Measurements from ENCODE around the gene LHX2. TPM values are rescaled to one million over a fixed set of nuclear protein-coding genes. Genes with fewer than 3 reads are reported as not detected.

LHX2 gene
- polyA plus RNA-seq, 6 donors from 2014 or later, result 0.27 TPM; not detected in 5

DNA sequence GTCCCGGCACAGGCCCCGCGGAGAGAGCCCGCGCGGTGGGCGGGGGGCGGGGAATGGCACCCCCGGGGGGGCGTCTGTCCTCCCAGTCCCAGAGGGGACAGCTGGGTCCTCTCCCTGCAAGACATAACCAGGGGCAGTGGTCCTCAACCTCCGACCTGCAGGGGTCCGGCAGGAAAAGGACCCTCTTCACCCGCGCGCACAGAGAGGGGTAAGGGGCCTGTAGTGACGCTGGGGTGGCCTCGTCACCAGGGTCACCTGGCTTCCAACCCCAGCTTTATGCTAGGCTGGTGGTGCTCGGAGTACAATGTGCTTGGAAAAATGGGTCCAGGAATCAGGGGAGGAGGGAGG is 34.2 kb downstream of the LHX2 start:
- no peak overlapping the region for H3K27ac Mint-ChIP-seq
- H3K4me1 Mint-ChIP-seq, result peaks cover 5 to 14% (median 10%) of the 10 kb centered on the region in 3 donors
- H3K36me3 Mint-ChIP-seq, result no peaks in the 10 kb centered on the region
- peaks cover 64 to 88% (median 69%) of the 10 kb centered on the region in 3 donors for H3K27me3 Mint-ChIP-seq
- DNase-seq (no peak), ATAC-seq (ENCODE audit: low read depth in 2 of 2) (no peak)
- no peak overlapping the region for H3K4me3 Mint-ChIP-seq
- peaks cover 0 to 2% (median 0%) of the 10 kb centered on the region in 7 donors for H3K9me3 Mint-ChIP-seq

- ATAC-seq (ENCODE audit: low read depth in 2 of 2), result no peak
- peaks cover 68 to 91% (median 72%) of the 10 kb centered on the region in 3 donors for H3K27me3 Mint-ChIP-seq
- no peaks in the 10 kb centered on the region for H3K36me3 Mint-ChIP-seq
- H3K9me3 Mint-ChIP-seq, result peaks cover 0 to 2% (median 0%) of the 10 kb centered on the region in 7 donors
- peaks cover 5 to 14% (median 10%) of the 10 kb centered on the region in 3 donors for H3K4me1 Mint-ChIP-seq
- peak overlapping the region in 1 of 8 donors; percentile 36 for H3K4me3 Mint-ChIP-seq
- no peak for DNase-seq
- no peak overlapping the region for H3K27ac Mint-ChIP-seq
Measured at GRCh38 chr9:124046189-124046588, 34.6 kb downstream of the LHX2 start.

DNA sequence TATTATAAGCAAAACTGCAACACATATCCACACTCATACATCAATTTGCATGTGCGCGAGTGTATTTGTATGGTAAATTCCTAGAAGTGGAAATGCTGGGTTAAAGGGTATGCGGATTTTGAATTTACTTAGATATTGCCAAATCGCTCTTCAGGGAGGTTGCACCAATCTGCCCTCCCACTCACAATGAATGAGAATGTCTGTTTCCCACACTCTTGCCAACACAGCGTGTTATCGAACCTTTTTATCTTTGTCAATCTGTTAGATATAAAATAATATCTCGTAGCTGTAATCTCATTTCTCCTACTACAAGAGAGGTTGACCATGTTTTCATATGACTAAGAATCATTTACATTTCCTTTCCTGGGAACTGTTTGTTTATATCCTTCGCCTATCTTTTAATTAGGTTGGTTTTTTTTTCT is 35.7 kb downstream of the LHX2 start:
- H3K27ac Mint-ChIP-seq, result no peak overlapping the region
- peaks cover 0 to 5% (median 3%) of the 10 kb centered on the region in 3 donors for H3K4me1 Mint-ChIP-seq
- no peak for ATAC-seq (ENCODE audit: low read depth in 2 of 2)
- H3K4me3 Mint-ChIP-seq, result no peak overlapping the region
- H3K27me3 Mint-ChIP-seq, result peaks cover 68 to 91% (median 72%) of the 10 kb centered on the region in 3 donors
- no peak for DNase-seq
- H3K9me3 Mint-ChIP-seq, result peaks cover 0 to 2% (median 0%) of the 10 kb centered on the region in 7 donors
- no peaks in the 10 kb centered on the region for H3K36me3 Mint-ChIP-seq

GRCh38 chr9:124050955-124051354 is 39.4 kb downstream of the LHX2 start:
- DNase-seq (no peak), ATAC-seq (ENCODE audit: low read depth in 2 of 2) (no peak)
- Mint-ChIP-seq H3K27me3 (peaks cover 73 to 81% (median 80%) of the 10 kb centered on the region in 3 donors), H3K27ac (peak overlapping the region in 1 of 6 donors; percentile 33), H3K4me3 (no peak overlapping the region), H3K9me3 (peaks cover 0 to 9% (median 4%) of the 10 kb centered on the region in 7 donors), H3K4me1 (peaks cover 0 to 5% (median 3%) of the 10 kb centered on the region in 3 donors), H3K36me3 (peaks cover 0 to 5% of the 10 kb centered on the region in 2 donors)

DNA sequence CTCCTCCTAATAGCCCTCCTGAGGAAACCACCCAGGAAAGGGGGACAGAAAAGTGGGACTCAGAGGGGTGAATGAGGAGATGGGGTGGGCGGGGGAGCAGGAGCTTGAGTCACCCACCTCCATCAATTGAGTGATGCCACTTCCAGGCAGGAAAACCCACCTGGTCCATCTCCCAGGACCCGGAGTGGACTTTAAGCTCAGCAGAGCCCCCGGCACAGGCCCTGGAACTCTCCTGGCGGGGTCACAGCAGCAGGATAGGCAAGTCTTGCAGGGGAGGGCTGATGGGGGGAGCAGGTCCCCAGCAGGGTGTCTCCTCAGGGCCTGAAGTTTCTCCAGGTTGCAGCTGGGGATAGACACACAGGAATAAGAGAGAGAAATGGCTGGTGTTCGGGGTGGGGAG is 40.8 kb downstream of the LHX2 start:
- H3K36me3 Mint-ChIP-seq, result peaks cover 0 to 5% of the 10 kb centered on the region in 2 donors
- ATAC-seq (ENCODE audit: low read depth in 2 of 2) (no peak), DNase-seq (no peak)
- H3K27ac Mint-ChIP-seq, result no peak overlapping the region
- peaks cover 0 to 9% (median 4%) of the 10 kb centered on the region in 7 donors for H3K9me3 Mint-ChIP-seq
- peaks cover 66 to 81% (median 72%) of the 10 kb centered on the region in 3 donors for H3K27me3 Mint-ChIP-seq
- no peak overlapping the region for H3K4me3 Mint-ChIP-seq
- no peaks in the 10 kb centered on the region for H3K4me1 Mint-ChIP-seq

- Mint-ChIP-seq H3K9me3 (peaks cover 0 to 8% (median 4%) of the 10 kb centered on the region in 7 donors), H3K4me3 (no peak overlapping the region), H3K36me3 (peaks cover 0 to 5% of the 10 kb centered on the region in 2 donors), H3K4me1 (no peaks in the 10 kb centered on the region), H3K27me3 (peaks cover 61 to 80% (median 75%) of the 10 kb centered on the region in 3 donors), H3K27ac (no peak overlapping the region)
- DNase-seq (no peak), ATAC-seq (ENCODE audit: low read depth in 2 of 2) (no peak)
Measured at GRCh38 chr9:124054582-124055227, 43.1 kb downstream of the LHX2 start.

DNA sequence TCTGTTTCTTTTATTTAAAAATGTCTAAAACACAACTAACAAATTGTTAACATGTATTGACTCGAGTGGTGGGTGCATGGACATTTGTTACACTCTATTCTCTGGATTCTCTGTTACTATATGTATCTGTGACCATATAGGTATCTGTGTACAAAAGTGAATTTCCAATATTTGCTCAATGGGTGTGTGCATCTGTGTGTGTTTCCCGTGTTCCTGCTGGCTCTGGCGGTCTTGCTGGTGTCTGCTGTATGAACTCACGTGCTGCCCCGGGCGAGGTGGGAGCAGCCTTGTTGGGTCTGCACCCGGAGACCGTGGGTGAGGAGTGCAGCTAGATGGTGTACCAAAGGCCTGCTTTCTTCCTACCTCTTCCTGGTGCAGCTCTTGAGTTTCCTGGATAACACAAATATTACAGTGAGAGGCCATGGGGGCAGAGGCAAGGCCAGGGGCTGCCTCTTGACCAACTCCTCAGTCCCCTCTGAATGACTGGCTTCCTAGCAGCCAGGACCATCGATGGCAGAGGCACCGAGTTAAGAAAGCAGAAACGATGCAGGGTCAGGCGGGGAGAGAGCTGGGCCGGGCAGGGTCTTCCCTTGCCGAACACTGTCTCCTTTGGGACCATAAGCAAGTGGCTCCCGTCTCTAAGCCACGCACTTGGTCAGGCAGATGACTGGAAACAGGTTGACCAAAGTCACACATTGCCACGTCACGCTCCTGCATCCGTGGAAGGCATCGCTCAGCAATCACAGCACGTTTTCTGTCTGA is 49.5 kb downstream of the LHX2 start:
- Mint-ChIP-seq H3K4me3 (no peak overlapping the region), H3K27me3 (peaks cover 34 to 70% (median 43%) of the 10 kb centered on the region in 3 donors), H3K36me3 (no peaks in the 10 kb centered on the region), H3K27ac (no peak overlapping the region), H3K4me1 (no peaks in the 10 kb centered on the region), H3K9me3 (peaks cover 0 to 2% (median 0%) of the 10 kb centered on the region in 7 donors)
- ATAC-seq (ENCODE audit: low read depth in 2 of 2) (no peak), DNase-seq (no peak)

DNA sequence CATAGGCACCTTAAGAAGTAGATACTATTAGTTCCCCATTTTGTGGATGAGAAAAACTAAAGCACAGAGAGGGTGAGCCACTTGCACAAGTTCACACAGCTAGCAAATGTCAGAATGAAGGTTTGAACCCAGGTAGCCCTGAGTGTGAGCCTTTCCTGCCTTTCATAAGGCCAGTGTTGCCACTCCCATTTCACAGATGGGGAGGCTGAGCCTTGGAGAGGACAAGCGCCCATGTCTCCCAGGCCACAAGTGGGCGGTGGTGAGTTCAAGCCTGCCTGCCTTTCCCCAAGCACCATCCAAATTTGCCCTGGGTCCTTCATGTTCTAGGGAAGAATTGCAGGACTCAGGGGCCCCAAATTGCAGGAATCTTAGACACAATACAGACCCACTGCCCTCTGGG is 50.6 kb downstream of the LHX2 start:
- Mint-ChIP-seq H3K36me3 (no peaks in the 10 kb centered on the region), H3K9me3 (peaks cover 0 to 2% (median 0%) of the 10 kb centered on the region in 7 donors), H3K27me3 (peaks cover 31 to 59% (median 37%) of the 10 kb centered on the region in 3 donors), H3K4me3 (no peak overlapping the region), H3K4me1 (no peaks in the 10 kb centered on the region), H3K27ac (no peak overlapping the region)
- DNase-seq (no peak), ATAC-seq (ENCODE audit: low read depth in 2 of 2) (no peak)

DNA sequence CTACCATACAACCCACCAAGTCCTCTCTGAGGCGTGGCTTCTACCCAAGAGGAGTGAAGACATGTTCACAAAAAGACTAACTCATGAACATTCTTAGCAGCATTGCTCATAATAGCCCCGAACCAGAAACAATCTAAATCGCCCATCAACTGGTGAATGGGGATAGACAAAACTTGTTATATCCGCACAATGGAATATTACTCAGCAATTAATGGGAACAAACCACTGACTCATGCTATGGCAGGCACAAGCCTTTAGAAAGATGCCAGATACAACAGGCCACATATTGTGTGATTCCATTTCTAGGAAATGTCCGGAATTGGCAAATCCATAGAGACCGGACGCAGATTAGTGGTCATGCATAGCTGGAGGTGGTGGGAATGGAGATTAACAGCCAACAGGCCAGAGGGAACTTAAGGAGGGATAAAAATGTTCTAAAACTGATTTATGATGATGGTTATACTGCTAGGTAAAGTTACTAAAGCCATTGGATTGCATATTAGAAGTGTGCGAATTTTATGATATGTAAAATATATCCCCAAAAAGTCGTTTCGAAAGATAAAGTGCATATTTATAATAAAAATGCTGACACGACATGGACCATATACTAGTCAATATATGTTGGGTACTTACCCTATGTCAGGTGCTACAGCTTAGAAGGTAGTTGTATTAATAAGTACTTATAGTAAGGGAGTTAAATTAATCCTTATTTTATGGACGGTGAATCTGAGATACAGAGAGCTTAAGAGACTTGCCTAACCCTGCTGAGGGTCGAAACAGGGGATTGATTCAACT is 55.4 kb downstream of the LHX2 start:
- ATAC-seq (ENCODE audit: low read depth in 2 of 2) (no peak), DNase-seq (no peak)
- no peak overlapping the region for H3K4me3 Mint-ChIP-seq
- H3K9me3 Mint-ChIP-seq, result peaks cover 0 to 4% (median 0%) of the 10 kb centered on the region in 7 donors
- H3K36me3 Mint-ChIP-seq, result peaks cover 0 to 5% of the 10 kb centered on the region in 2 donors
- peaks cover 14 to 29% (median 23%) of the 10 kb centered on the region in 3 donors for H3K27me3 Mint-ChIP-seq
- peak overlapping the region in 1 of 6 donors; percentile 28 for H3K27ac Mint-ChIP-seq
- no peaks in the 10 kb centered on the region for H3K4me1 Mint-ChIP-seq

- ATAC-seq (ENCODE audit: low read depth in 2 of 2) (no peak), DNase-seq (no peak)
- H3K9me3 Mint-ChIP-seq, result peaks cover 0 to 4% (median 0%) of the 10 kb centered on the region in 7 donors
- H3K4me3 Mint-ChIP-seq, result no peak overlapping the region
- peaks cover 0 to 5% of the 10 kb centered on the region in 2 donors for H3K36me3 Mint-ChIP-seq
- no peak overlapping the region for H3K27ac Mint-ChIP-seq
- H3K27me3 Mint-ChIP-seq, result peaks cover 14 to 42% (median 22%) of the 10 kb centered on the region in 3 donors
- H3K4me1 Mint-ChIP-seq, result no peaks in the 10 kb centered on the region
Measured at GRCh38 chr9:124068251-124068650, 56.7 kb downstream of the LHX2 start.

- peak overlapping the region in 1 of 6 donors; percentile 53 for H3K27ac Mint-ChIP-seq
- ATAC-seq (ENCODE audit: low read depth in 2 of 2), result no peak
- no peak overlapping the region for H3K4me3 Mint-ChIP-seq
- H3K9me3 Mint-ChIP-seq, result peaks cover 0 to 4% (median 0%) of the 10 kb centered on the region in 7 donors
- no peaks in the 10 kb centered on the region for H3K4me1 Mint-ChIP-seq
- no peak for DNase-seq
- peaks cover 25 to 44% (median 29%) of the 10 kb centered on the region in 3 donors for H3K27me3 Mint-ChIP-seq
- peaks cover 0 to 9% of the 10 kb centered on the region in 2 donors for H3K36me3 Mint-ChIP-seq
Measured at GRCh38 chr9:124074746-124075145, 63.2 kb downstream of the LHX2 start.

DNA sequence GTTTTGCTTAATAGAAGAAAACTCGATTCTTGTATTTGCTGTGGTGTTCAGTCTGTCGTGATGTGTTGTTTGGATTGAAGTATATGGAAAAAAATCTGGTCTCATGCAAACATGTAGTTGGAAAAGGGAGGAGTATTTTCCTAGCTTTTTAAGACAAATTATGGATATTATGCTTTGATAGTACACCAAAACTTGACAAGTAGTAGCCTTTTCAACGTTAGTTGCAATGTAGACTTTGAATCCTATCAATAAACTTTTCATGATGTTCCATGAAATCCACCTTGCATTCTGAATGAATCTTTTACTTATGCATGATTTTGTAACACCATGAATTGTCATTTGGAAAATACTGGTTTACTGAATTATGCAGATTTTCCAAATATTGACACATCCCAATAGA is 64.2 kb downstream of the LHX2 start:
- ATAC-seq (ENCODE audit: low read depth in 2 of 2) (no peak), DNase-seq (no peak)
- peaks cover 0 to 5% of the 10 kb centered on the region in 2 donors for H3K36me3 Mint-ChIP-seq
- no peak overlapping the region for H3K27ac Mint-ChIP-seq
- peaks cover 0 to 2% (median 0%) of the 10 kb centered on the region in 7 donors for H3K9me3 Mint-ChIP-seq
- H3K4me1 Mint-ChIP-seq, result no peaks in the 10 kb centered on the region
- H3K27me3 Mint-ChIP-seq, result peaks cover 25 to 36% (median 30%) of the 10 kb centered on the region in 3 donors
- H3K4me3 Mint-ChIP-seq, result no peak overlapping the region

GRCh38 chr9:124077915-124078572 is 66.5 kb downstream of the LHX2 start:
- Mint-ChIP-seq H3K27me3 (peaks cover 13 to 24% (median 16%) of the 10 kb centered on the region in 3 donors), H3K4me3 (no peak overlapping the region), H3K9me3 (no peaks in the 10 kb centered on the region), H3K4me1 (no peaks in the 10 kb centered on the region), H3K36me3 (peaks cover 0 to 5% of the 10 kb centered on the region in 2 donors), H3K27ac (no peak overlapping the region)
- ATAC-seq (ENCODE audit: low read depth in 2 of 2) (no peak), DNase-seq (no peak)
